Measurements from ENCODE around the gene INPP4B.
"Not testable (repeated sequence)": the region's sequence is repeated elsewhere in the genome, so short reads cannot be mapped to it uniquely, and the experiment has no call there.

DNA sequence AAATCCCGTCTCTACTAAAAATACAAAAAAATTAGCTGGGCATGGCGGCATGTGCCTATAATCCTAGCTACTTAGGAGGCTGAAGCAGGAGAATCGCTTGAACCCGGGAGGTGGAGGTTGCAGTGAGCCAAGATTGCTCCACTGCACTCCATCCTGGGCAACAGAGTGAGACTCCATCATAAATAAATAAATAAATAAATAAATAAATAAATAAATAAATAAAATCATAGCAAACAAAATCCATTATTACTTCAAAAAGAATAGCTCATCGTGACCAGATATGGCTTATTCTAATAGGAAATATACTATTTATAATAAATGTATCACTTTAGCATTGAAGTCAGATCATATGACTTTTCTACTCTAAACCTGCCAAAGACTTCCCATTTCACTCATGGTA, 42.2 kb downstream of the INPP4B start:
- not testable (repeated sequence) for TF ChIP-seq CTCF (conservative IDR thresholded peaks at IDR 0.05; ENCODE audit: low read depth, low read length); EZH2phosphoT487 (IDR thresholded peaks at IDR 0.05; ENCODE audit: borderline replicate concordance, low read length); EZH2 (IDR thresholded peaks at IDR 0.05; ENCODE audit: low read length, unreplicated experiment)

Measured in PC-3 (cell line).